GM18517 (cell line): Measurements from ENCODE around the gene USP36.
"Not testable (repeated sequence)": the region's sequence is repeated elsewhere in the genome, so short reads cannot be mapped to it uniquely, and the experiment has no call there.

Experiments used
- ATAC-seq: cut with Tn5 transposase; IDR thresholded peaks from one replicate; pipeline ENCODE4 v1.9.1; 2021; ENCODE audit warnings: mild to moderate bottlenecking, moderate library complexity; ENCODE audit not compliant: unreplicated experiment

USP36 gene

GRCh38 chr17:78793968-78794367 lies 46.6 kb downstream of the USP36 start:
- ATAC-seq = no peak

- no peak for ATAC-seq
Observed at GRCh38 chr17:78793415-78793814, 47.2 kb downstream of the USP36 start.

- no peak for ATAC-seq
Observed at GRCh38 chr17:78791840-78792709, 48.5 kb downstream of the USP36 start.

- no peak for ATAC-seq
Observed at GRCh38 chr17:78790552-78790951, 50.1 kb downstream of the USP36 start.

GRCh38 chr17:78789663-78790181 lies 50.9 kb downstream of the USP36 start:
- ATAC-seq = no peak

GRCh38 chr17:78789149-78789662 lies 51.4 kb downstream of the USP36 start:
- ATAC-seq = no peak

GRCh38 chr17:78788451-78788850 lies 52.2 kb downstream of the USP36 start:
- no peak for ATAC-seq

- ATAC-seq = no peak
Observed at GRCh38 chr17:78787444-78787843, 53.2 kb downstream of the USP36 start.

- ATAC-seq = no peak
Observed at GRCh38 chr17:78785663-78786057, 55.0 kb downstream of the USP36 start.

GRCh38 chr17:78785011-78785662 lies 55.5 kb downstream of the USP36 start:
- ATAC-seq = no peak

GRCh38 chr17:78784352-78784751 lies 56.3 kb downstream of the USP36 start:
- no peak for ATAC-seq

GRCh38 chr17:78783711-78784324 lies 56.8 kb downstream of the USP36 start:
- ATAC-seq = no peak

GRCh38 chr17:78781893-78782304 lies 58.7 kb downstream of the USP36 start, which contains the start of gene CYTH1:
CYTH1 (minus strand) TSS chr17:78782273; CDS start chr17:78782223, 50 bp downstream.
- ATAC-seq = no peak

GRCh38 chr17:78781104-78781892 lies 59.3 kb downstream of the USP36 start:
- ATAC-seq = no peak

- ATAC-seq = no peak
Observed at GRCh38 chr17:78780335-78780734, 60.3 kb downstream of the USP36 start.

GRCh38 chr17:78779850-78780249 lies 60.8 kb downstream of the USP36 start:
- ATAC-seq = no peak

GRCh38 chr17:78779286-78779651 lies 61.3 kb downstream of the USP36 start:
- not testable (repeated sequence) for ATAC-seq

- ATAC-seq = no peak
Observed at GRCh38 chr17:78777881-78778280, 62.7 kb downstream of the USP36 start.

- no peak for ATAC-seq
Observed at GRCh38 chr17:78774956-78775571, 65.5 kb downstream of the USP36 start.

- ATAC-seq = no peak
Observed at GRCh38 chr17:78774453-78774852, 66.2 kb downstream of the USP36 start.
